Naive B cell (primary cell): Measurements from ENCODE around the gene TBCC. TPM values are rescaled to one million over a fixed set of nuclear protein-coding genes. Genes with fewer than 3 reads are reported as not detected.

Experiments used
- ATAC-seq, 2 donors: fragments of 150-1000 bp; cut with Tn5 transposase; 2 replicates each; pipeline ENCODE4 v1.10.0; 2021; ENCODE audit warnings: low read depth in 2 of 2, mild to moderate bottlenecking in 2 of 2, moderate library complexity in 2 of 2
- DNase-seq: peaks from one replicate; pipeline ENCODE4 v3.0.0; 2022
- H3K27ac Mint-ChIP-seq, 6 donors: one replicate each; pipeline ENCODE4 v1.8.0; 2020 to 2022; ENCODE audit warnings: mild to moderate bottlenecking in 6 of 6, mixed read lengths in 6 of 6, moderate library complexity in 5 of 6, inconsistent platforms in 2 of 6
- H3K27me3 Mint-ChIP-seq, 3 donors: one replicate each; pipeline ENCODE4 v1.8.0; 2021 to 2022; ENCODE audit warnings: mixed read lengths in 3 of 3, mild to moderate bottlenecking in 1 of 3
- H3K36me3 Mint-ChIP-seq, 2 donors: one replicate each; pipeline ENCODE4 v1.8.0; 2020 to 2022; ENCODE audit warnings: mixed read lengths in 2 of 2, inconsistent platforms in 1 of 2, mild to moderate bottlenecking in 1 of 2
- H3K4me1 Mint-ChIP-seq, 3 donors: one replicate each; pipeline ENCODE4 v1.8.0; 2020 to 2022; ENCODE audit warnings: mixed read lengths in 3 of 3, inconsistent platforms in 1 of 3, mild to moderate bottlenecking in 1 of 3, moderate library complexity in 1 of 3
- H3K4me3 Mint-ChIP-seq, 8 donors: one replicate each; pipeline ENCODE4 v1.8.0; 2020 to 2022; ENCODE audit warnings: mild to moderate bottlenecking in 8 of 8, mixed read lengths in 8 of 8, moderate library complexity in 8 of 8, inconsistent platforms in 2 of 8
- H3K9me3 Mint-ChIP-seq, 7 donors: one replicate each; pipeline ENCODE4 v1.8.0; 2020 to 2022; ENCODE audit warnings: mixed read lengths in 7 of 7, mild to moderate bottlenecking in 5 of 7, inconsistent platforms in 2 of 7, moderate library complexity in 1 of 7
- polyA plus RNA-seq, 6 donors: library from polyadenylated mRNA; unstranded; fragments of 300-500 nt; fragmentation: Illumina TruSeq; gene quantifications; one replicate each; pipeline ENCODE4 v1.2.3, GENCODE V29; 2021; ENCODE audit warnings: low read depth in 6 of 6

TBCC gene
- polyA plus RNA-seq, 6 donors from 2014 or later: 60.5 to 104 (median 71.8) TPM

DNA sequence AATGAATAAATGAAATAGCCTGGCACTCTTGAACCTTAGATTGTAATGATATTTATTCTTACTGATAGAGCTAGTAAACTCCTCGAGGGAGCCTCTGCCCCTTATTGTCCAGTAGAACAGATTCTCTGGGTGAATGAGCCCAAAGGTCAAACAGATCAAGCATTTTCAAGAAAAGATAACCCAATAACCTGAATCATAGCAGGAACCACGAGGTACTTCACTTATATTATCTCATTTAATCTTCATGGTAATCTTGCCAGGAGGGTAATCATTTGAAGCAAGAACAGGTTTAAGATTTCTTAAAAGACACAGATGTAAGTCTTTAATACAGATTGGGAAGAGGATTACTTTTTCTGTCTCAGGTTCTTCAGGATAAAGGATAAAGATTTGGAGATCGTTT lies 17.0 kb upstream of the TBCC start:
- no peak for ATAC-seq

DNA sequence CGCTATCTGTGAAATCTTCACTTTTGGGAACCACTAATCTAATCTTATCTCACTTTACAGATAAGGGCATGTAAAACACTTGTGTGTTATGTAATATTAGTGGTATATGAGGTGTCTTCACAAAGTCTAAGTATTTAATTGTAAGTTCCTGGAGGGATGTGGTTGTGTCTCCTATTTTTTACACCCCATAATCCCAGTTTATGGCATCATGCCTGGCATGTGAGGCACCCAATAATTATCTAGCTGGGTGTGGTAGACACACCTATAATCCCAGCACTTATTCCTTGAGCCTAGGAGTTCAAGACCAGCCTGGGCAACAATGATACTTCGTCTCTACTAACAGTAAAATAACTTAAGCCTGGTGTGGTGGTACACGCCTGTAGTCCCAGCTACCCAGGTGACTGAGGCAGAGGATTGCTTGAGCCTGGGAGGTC lies 16.5 kb upstream of the TBCC start:
- no peaks in the 10 kb centered on the region for H3K27me3 Mint-ChIP-seq
- H3K27ac Mint-ChIP-seq: no peak overlapping the region
- H3K36me3 Mint-ChIP-seq: peaks cover 16 to 19% of the 10 kb centered on the region in 2 donors
- DNase-seq (no peak), ATAC-seq (no peak)
- H3K4me3 Mint-ChIP-seq: no peak overlapping the region
- H3K9me3 Mint-ChIP-seq: no peaks in the 10 kb centered on the region
- peaks cover 12 to 20% (median 15%) of the 10 kb centered on the region in 3 donors for H3K4me1 Mint-ChIP-seq

More for the DNA sequence above, 17.0 kb upstream of the TBCC start:
- no peak overlapping the region for H3K4me3 Mint-ChIP-seq
- peak overlapping the region in 1 of 6 donors; percentile 21 for H3K27ac Mint-ChIP-seq
- no peaks in the 10 kb centered on the region for H3K9me3 Mint-ChIP-seq
- H3K36me3 Mint-ChIP-seq: peaks cover 13 to 14% of the 10 kb centered on the region in 2 donors
- H3K27me3 Mint-ChIP-seq: no peaks in the 10 kb centered on the region
- DNase-seq: no peak
- H3K4me1 Mint-ChIP-seq: peaks cover 10 to 20% (median 18%) of the 10 kb centered on the region in 3 donors

DNA sequence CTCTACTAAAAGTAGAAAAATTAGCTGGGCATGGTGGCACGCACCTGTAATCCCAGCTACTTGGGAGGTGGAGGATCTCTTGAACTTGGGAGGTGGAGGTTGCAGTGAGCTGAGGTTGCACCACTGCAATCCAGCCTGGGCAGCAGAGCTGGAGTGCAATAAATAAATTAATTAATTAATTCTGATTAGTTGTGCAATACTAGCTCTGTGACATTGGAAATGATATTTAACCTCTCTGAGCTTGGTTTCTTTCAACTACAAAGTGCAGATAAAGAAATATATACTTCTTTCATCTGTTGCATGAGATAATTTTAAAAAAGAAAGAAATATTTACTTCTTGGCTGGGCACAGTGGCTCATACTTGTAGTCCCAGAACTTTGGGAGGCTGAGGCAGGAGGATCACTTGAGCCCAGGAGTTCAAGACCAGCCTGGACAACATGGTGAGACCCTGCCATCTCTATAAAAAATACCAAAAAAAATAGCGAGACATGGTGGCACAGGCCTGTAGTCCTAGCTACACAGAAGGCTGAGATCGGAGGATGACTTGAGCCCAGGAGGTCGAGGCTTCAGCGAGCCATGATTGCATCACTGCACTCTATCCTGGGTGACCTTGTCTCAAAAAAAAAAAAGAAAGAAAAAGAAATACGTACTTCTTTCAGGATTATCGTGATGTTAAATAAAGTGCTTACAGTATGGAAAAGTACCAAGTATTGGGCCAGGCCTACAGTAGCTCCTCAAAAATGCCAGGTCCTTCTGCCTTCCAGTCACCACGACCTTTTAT lies 15.6 kb upstream of the TBCC start:
- DNase-seq (no peak), ATAC-seq (no peak)
- H3K9me3 Mint-ChIP-seq: no peaks in the 10 kb centered on the region
- peaks cover 15 to 21% (median 18%) of the 10 kb centered on the region in 3 donors for H3K4me1 Mint-ChIP-seq
- peak overlapping the region in 1 of 6 donors; percentile 56 for H3K27ac Mint-ChIP-seq
- H3K27me3 Mint-ChIP-seq: no peaks in the 10 kb centered on the region
- H3K36me3 Mint-ChIP-seq: peaks cover 16 to 19% of the 10 kb centered on the region in 2 donors
- H3K4me3 Mint-ChIP-seq: no peak overlapping the region

DNA sequence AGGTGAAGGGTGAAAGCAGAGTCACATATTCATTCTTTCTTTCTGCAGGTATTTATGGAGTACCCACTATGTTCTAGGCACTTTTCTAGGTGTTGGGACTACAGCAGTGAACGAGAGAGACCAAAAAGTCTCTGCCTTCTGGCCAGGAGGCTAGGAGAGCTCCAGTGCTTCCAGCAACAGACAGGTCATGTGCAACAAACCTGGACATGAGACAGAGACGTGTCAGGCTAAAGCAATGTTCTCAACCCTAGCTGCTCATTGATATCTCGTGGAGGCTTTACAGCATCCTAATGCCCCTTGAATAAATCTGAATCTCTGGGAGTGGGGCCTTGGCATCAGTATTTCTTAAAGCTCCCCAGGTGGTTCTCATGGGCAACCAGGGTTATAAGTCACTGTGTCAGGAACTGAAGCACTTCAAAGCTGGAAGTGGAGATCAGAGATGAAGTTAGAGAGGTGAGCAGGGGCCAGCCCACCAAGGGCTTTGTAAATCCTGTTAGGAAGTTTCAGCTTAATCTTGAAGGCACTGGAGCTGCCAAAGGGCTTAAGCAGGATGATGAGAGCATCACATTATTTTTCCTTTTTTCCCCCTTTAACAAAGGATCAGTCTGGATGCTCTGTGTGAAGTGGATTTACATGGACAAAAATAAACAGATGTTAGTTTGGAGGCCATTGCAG lies 13.0 kb upstream of the TBCC start:
- Mint-ChIP-seq H3K4me1 (peaks cover 23 to 31% (median 26%) of the 10 kb centered on the region in 3 donors), H3K9me3 (no peaks in the 10 kb centered on the region), H3K4me3 (no peak overlapping the region), H3K36me3 (peaks cover 15 to 16% of the 10 kb centered on the region in 2 donors), H3K27ac (peak overlapping the region in 3 of 6 donors; percentile 14 to 57 (median 23)), H3K27me3 (no peaks in the 10 kb centered on the region)
- DNase-seq (no peak), ATAC-seq (no peak)

DNA sequence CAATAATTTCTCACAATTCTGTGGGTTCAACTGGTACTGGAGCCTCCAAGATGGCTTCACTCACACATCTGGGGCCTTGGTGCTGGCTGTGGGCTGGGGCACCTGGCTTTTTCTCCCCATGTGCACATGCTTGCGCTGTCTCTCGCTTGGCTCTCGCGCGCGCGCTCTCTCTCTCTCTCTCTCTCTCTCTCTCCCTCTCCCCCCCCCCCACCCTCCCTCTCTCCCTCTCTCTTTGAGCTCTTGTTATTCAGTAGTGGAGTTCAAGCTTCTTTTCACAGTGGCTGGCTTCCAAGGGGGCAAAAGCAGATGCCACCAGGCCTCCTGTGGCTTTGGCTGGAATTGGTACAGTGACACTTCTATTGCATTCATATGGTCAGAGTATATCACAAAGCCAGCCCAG lies 10.8 kb upstream of the TBCC start:
- no peak overlapping the region for H3K4me3 Mint-ChIP-seq
- H3K27me3 Mint-ChIP-seq: no peaks in the 10 kb centered on the region
- H3K4me1 Mint-ChIP-seq: peaks cover 23 to 35% (median 29%) of the 10 kb centered on the region in 3 donors
- DNase-seq: no peak
- peak overlapping the region in 1 of 6 donors; percentile 64 for H3K27ac Mint-ChIP-seq
- ATAC-seq: no peak
- no peaks in the 10 kb centered on the region for H3K9me3 Mint-ChIP-seq
- H3K36me3 Mint-ChIP-seq: peaks cover 15 to 23% of the 10 kb centered on the region in 2 donors

DNA sequence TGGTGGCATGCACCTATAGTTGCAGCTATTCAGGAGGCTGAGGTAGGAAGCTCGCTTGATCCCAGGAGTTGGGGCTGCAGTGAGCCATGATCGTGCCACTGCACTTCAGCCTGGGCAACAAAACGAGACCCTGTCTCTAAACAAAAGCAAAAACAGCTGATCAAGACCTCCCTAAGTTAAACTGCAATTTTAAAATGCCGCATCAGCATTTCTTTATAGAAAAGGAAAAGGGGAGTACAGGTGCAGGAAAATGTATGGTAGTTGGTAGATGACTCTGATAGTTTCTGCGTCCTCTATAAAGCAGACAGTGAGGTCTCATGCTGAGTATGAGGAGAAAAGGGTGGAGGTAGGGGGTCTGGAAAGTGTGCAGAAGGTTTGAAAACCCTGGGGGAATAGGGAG lies 8.9 kb upstream of the TBCC start:
- Mint-ChIP-seq H3K36me3 (peaks cover 15 to 23% of the 10 kb centered on the region in 2 donors), H3K4me1 (peaks cover 23 to 35% (median 34%) of the 10 kb centered on the region in 3 donors)

DNA sequence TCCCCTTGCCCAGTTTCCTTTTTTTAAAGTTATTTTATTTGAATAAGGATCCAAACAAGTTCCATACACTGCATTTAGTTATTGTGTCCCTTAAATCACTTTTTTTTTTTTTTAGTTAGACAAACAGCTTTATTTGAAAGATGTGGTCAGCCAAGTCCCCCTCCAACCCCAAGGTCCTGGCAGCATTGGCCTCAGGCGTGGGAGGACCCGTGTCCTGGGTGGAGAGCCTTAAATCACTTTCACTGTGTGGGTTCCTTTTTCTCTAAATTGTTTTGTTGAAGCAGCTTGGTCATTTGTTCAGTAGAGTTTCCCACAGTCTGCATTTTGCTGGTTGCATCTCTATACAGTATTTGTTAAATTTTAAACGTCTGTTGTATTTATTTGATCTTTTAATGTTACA lies 5.2 kb upstream of the TBCC start:
- DNase-seq (no peak), ATAC-seq (no peak)
- H3K4me1 Mint-ChIP-seq: peaks cover 19 to 39% (median 29%) of the 10 kb centered on the region in 3 donors
- no peaks in the 10 kb centered on the region for H3K9me3 Mint-ChIP-seq
- H3K27ac Mint-ChIP-seq: peak overlapping the region in 1 of 6 donors; percentile 34
- no peaks in the 10 kb centered on the region for H3K27me3 Mint-ChIP-seq
- peaks cover 0 to 9% of the 10 kb centered on the region in 2 donors for H3K36me3 Mint-ChIP-seq
- H3K4me3 Mint-ChIP-seq: no peak overlapping the region

More for the DNA sequence above, 8.9 kb upstream of the TBCC start:
- Mint-ChIP-seq H3K27me3 (no peaks in the 10 kb centered on the region), H3K27ac (peak overlapping the region in 1 of 6 donors; percentile 71), H3K4me3 (no peak overlapping the region), H3K9me3 (no peaks in the 10 kb centered on the region)
- ATAC-seq (no peak), DNase-seq (no peak)

DNA sequence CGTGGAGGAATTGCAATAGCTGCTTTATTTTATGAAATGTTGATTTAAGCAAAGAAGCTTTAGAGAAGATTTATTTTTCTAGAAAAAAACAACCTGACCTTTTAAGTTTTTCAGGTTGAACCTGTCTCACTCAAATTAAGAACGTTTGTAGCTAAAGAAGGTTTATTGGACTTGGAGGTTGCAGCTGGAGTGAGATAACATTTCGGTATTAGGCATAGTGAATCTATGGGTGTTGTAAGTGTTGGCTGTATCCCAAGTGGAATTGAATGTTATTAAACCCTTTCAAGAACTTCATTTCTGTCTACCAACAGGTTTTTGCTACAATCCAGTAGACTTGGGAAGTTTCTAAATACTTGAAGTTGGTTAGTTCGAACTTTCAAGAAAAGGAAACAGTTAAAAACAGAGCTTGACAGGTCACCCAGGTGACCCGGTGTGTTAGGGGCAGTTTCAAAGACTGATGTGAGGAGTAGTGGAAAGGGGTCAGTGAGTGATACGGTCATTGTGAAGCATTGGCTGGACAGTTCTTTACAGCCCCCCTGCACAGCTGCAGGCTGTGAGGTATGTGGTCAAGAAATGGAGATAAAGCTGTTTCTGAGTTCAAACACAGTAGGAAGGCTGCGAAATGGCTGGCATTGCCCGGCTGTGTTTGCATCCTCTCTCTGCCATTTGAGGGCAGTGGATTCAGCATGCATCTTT lies 2.4 kb upstream of the TBCC start:
- H3K27ac Mint-ChIP-seq: peak overlapping the region in 2 of 6 donors; percentile 54 to 82
- peaks cover 21 to 44% (median 30%) of the 10 kb centered on the region in 3 donors for H3K4me1 Mint-ChIP-seq
- H3K4me3 Mint-ChIP-seq: peak overlapping the region in 7 of 8 donors; percentile 91 to 100 (median 99)
- ATAC-seq (no peak), DNase-seq (no peak)
- peaks cover 4 to 12% of the 10 kb centered on the region in 2 donors for H3K36me3 Mint-ChIP-seq
- H3K9me3 Mint-ChIP-seq: peaks cover 0 to 5% (median 2%) of the 10 kb centered on the region in 7 donors
- H3K27me3 Mint-ChIP-seq: no peaks in the 10 kb centered on the region

DNA sequence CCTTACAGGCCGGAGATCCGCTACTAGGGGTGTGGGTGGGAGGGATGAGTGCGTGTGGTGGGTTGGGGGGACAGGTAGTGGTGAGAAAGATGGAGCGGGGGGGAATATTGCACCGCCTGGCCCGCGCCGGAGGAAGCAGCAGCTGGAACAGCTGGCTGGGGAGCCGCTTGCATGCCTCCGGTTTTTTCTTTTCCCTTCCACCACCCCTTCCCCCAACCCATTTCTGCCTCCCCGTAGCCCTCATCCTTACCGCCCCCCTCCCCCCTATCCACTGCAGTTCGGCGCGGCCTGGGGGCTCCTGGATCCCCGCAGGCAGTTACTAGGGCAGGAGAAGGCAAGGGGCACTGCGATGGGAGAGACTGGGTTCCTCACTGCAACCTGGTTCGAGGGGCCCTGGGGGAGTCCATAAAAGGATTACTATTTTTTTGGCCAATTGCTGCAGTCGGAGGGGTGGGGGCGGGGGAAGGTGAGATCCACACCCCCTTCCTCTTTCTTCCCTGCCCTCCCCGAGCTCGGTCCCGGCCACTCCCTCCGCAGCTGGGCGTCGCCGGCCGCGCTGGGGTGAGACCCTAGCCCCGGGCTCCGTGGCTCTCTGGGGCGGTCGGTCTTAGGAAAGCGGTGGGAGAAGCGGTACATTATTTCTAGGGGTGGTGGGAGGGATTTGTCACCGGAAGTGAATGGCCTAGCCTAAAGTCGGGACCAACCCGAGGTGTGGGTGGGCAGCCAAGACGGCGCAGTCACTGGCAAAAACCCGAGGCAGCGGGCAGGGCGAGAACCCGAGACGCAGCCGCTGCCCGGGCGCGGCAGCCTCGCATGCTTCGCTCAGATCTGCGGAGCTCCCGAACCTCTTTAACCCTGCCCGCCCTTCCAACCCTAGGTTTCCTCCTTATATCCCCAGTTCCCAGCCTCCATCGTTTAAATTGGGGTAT lies 824 bp upstream of the TBCC start:
- Mint-ChIP-seq H3K36me3 (peaks cover 4 to 7% of the 10 kb centered on the region in 2 donors), H3K4me3 (peak overlapping the region; percentile 91 to 100 (median 100)), H3K27me3 (no peaks in the 10 kb centered on the region), H3K27ac (peak overlapping the region; percentile 93 to 100 (median 98)), H3K9me3 (peaks cover 0 to 12% (median 2%) of the 10 kb centered on the region in 7 donors), H3K4me1 (peaks cover 25 to 44% (median 30%) of the 10 kb centered on the region in 3 donors)
- DNase-seq (peak; percentile 86), ATAC-seq (peak; percentile 54 to 62)

DNA sequence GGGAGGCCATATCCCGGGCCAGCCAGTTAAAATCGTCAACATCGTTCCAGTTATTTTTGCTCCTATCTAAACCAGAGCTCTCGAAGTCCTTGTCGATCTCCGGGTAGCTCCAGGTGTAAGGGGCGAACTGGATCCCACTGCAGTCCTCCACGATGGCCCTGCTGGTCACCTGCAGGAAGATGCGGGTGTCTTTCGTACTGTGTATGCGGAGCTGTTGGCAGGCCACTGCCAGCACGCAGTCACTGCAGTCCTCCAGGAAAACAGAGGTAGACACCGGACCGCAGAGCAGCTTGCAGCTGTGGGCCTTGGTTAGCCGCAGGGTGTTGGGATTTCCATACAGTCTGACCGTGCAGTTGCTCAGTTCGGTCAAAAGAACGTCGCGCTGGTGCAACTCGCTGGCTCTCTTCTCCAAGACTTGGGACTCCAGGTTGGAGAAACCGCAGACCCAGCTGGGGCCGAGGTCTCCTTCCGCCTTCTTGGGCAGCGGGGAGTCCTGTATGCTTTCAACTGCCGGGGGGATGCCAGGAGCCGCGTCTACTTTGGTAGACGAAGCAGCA lies 742 bp downstream of the TBCC start:
- Mint-ChIP-seq H3K4me1 (peaks cover 25 to 36% (median 30%) of the 10 kb centered on the region in 3 donors), H3K9me3 (peaks cover 0 to 12% (median 2%) of the 10 kb centered on the region in 7 donors), H3K36me3 (peaks cover 4 to 7% of the 10 kb centered on the region in 2 donors), H3K27ac (peak overlapping the region in 5 of 6 donors; percentile 98 to 100 (median 99)), H3K27me3 (no peaks in the 10 kb centered on the region), H3K4me3 (peak overlapping the region; percentile 91 to 100 (median 100))
- DNase-seq (no peak), ATAC-seq (no peak)

DNA sequence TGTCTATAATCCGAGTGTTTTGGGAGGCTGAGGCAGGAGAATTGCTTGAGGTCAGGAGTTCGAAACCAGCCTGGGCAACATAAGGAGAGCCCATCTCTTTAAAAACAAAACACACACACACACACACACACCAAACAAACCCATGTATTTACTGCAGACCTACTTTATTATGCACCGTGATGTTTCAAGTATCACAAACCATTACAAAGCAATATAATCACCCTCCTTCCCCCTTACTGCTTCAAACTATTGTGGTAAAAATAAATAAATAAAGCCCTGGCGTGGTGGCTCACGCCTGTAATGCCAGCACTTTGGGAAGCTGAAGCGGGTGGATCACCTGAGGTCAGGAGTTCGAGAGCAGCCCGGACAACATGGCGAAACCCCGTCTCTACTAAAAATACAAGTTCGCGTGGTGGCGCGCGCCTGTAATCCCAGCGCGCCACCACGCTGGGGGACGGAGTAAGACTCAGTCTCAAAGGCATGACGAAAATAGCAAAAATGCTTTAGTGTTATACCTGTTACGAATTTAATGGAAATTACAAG lies 1.5 kb downstream of the TBCC start:
- peaks cover 4 to 7% of the 10 kb centered on the region in 2 donors for H3K36me3 Mint-ChIP-seq

More for the DNA sequence above, 1.5 kb downstream of the TBCC start:
- peaks cover 0 to 12% (median 2%) of the 10 kb centered on the region in 7 donors for H3K9me3 Mint-ChIP-seq
- peak overlapping the region in 2 of 6 donors; percentile 33 to 62 for H3K27ac Mint-ChIP-seq
- no peaks in the 10 kb centered on the region for H3K27me3 Mint-ChIP-seq
- H3K4me1 Mint-ChIP-seq: peaks cover 25 to 36% (median 29%) of the 10 kb centered on the region in 3 donors
- DNase-seq (no peak), ATAC-seq (no peak)
- H3K4me3 Mint-ChIP-seq: peak overlapping the region; percentile 91 to 100 (median 100)
